DMS 273 (cell line): ENCODE results near the gene MICU1.
"Not testable (repeated sequence)": the region's sequence is repeated elsewhere in the genome, so short reads cannot be mapped to it uniquely, and the experiment has no call there.

Source experiments
- DNase-seq: peaks from one replicate; lab custom pipeline; 2025; ENCODE audit not compliant: unreplicated experiment; lab: John Stamatoyannopoulos, UW

The MICU1 gene

GRCh38 chr10:72625608-72626443 is at the start of gene MICU1:
Gene MICU1 (minus strand): TSS chr10:72626079. CDS start chr10:72566793, 59,286 bp downstream.
- peak; percentile 97 for DNase-seq

GRCh38 chr10:72674174-72674573 is 48.3 kb upstream of the MICU1 start:
- not testable (repeated sequence) for DNase-seq

- DNase-seq = no peak
Observed at GRCh38 chr10:72673280-72673679, 47.4 kb upstream of the MICU1 start.

GRCh38 chr10:72667207-72667864 is 41.5 kb upstream of the MICU1 start:
- no peak for DNase-seq

- no peak for DNase-seq
Observed at GRCh38 chr10:72665925-72666324, 40.0 kb upstream of the MICU1 start.

GRCh38 chr10:72663971-72664370 is 38.1 kb upstream of the MICU1 start:
- DNase-seq = no peak

- no peak for DNase-seq
Observed at GRCh38 chr10:72661431-72661830, 35.6 kb upstream of the MICU1 start.

GRCh38 chr10:72660220-72660619 is 34.3 kb upstream of the MICU1 start:
- DNase-seq = no peak

- DNase-seq = no peak
Observed at GRCh38 chr10:72659694-72660093, 33.8 kb upstream of the MICU1 start.

GRCh38 chr10:72658696-72659400 is 33.0 kb upstream of the MICU1 start:
- DNase-seq = no peak

GRCh38 chr10:72654720-72655119 is 28.8 kb upstream of the MICU1 start:
- DNase-seq = no peak

- no peak for DNase-seq
Observed at GRCh38 chr10:72653383-72654096, 27.7 kb upstream of the MICU1 start.

- no peak for DNase-seq
Observed at GRCh38 chr10:72649291-72649690, 23.4 kb upstream of the MICU1 start.

- DNase-seq = no peak
Observed at GRCh38 chr10:72648301-72648700, 22.4 kb upstream of the MICU1 start.

GRCh38 chr10:72646971-72647370 is 21.1 kb upstream of the MICU1 start:
- not testable (repeated sequence) for DNase-seq

GRCh38 chr10:72645263-72645858 is 19.5 kb upstream of the MICU1 start:
- DNase-seq = no peak

GRCh38 chr10:72642318-72642717 is 16.4 kb upstream of the MICU1 start:
- DNase-seq = no peak

GRCh38 chr10:72639441-72639873 is 13.6 kb upstream of the MICU1 start:
- no peak for DNase-seq

GRCh38 chr10:72638586-72639440 is 12.9 kb upstream of the MICU1 start:
- DNase-seq = no peak

GRCh38 chr10:72637398-72637857 is 11.5 kb upstream of the MICU1 start:
- DNase-seq = no peak
